Subcutaneous adipose tissue (tissue), 4 donors: ENCODE data around the gene CCSER2. TPM values are rescaled to one million over a fixed set of nuclear protein-coding genes. Genes with fewer than 3 reads are reported as not detected.

Experiments
- total RNA-seq, 4 donors: library from RNA; depleted of rRNA; stranded (reverse); fragments of >200 nt; gene quantifications; one replicate each; pipeline ENCODE4 v1.1.0, GENCODE V29; 2016
- TF ChIP-seq, protein P1 (sequence below): fragments of 450-650 bp; IDR thresholded peaks from one replicate; pipeline ENCODE4 v1.5.1; 2016; ENCODE audit warnings: low read depth, mild to moderate bottlenecking, control low read depth, antibody characterized with exemption, moderate library complexity

CCSER2 gene
- total RNA-seq, 4 donors from 2014 or later, result 43.7 to 63.9 (median 58.1) TPM

DNA sequence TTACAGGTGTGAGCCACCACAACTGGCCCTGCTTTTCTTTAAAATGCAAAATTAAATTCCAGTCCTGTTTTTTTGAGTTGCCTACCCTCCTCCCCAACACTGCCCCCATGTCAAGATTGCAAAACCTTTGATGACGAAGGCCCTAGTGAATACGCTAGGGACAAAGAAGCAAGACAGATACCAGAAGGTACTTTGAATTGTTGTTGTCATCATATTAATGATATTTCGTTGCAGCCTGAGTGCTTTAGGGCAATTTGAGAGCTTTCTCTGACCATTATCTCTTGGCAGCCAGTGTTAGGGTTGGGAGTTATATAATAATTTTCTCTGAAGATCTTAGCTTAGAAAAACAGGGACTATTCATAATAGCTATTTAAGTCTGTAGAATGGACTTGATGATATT, 7.1 kb downstream of the CCSER2 start:
- TF ChIP-seq, protein P1, sequence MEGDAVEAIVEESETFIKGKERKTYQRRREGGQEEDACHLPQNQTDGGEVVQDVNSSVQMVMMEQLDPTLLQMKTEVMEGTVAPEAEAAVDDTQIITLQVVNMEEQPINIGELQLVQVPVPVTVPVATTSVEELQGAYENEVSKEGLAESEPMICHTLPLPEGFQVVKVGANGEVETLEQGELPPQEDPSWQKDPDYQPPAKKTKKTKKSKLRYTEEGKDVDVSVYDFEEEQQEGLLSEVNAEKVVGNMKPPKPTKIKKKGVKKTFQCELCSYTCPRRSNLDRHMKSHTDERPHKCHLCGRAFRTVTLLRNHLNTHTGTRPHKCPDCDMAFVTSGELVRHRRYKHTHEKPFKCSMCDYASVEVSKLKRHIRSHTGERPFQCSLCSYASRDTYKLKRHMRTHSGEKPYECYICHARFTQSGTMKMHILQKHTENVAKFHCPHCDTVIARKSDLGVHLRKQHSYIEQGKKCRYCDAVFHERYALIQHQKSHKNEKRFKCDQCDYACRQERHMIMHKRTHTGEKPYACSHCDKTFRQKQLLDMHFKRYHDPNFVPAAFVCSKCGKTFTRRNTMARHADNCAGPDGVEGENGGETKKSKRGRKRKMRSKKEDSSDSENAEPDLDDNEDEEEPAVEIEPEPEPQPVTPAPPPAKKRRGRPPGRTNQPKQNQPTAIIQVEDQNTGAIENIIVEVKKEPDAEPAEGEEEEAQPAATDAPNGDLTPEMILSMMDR, result no peak

DNA sequence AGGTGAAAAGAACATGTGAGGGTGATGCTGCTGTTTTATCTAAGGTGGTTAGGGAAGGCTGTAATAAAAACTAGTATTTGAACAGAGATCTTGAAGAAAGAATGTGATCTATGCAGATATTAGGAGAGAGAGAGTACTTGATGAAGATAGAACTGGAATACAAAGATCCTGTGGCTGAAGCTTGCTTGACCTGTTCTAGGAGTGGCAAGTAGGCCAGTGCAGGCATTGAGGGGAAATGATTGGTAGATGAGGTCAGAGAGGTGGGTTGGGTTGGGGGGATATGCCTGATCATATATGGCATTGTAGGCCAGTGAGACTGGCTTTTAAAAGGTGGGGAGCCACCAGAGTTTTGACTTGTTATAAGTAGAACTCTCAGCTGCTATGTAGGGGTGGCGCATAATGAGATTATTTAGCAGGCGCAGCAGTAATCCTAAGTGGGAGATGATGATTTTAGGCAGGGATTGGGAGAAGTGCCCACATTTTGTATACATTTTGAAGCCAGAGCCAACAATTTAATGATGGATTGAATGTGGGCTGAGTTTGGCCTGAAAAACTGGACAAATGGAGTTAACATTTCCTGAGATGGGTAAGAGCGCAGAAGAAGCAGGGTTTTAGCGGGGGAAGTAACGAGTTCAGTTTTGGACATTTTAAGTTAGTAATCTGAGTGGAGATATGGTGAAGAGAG, 8.2 kb downstream of the CCSER2 start:
- TF ChIP-seq, protein P1, result no peak

DNA sequence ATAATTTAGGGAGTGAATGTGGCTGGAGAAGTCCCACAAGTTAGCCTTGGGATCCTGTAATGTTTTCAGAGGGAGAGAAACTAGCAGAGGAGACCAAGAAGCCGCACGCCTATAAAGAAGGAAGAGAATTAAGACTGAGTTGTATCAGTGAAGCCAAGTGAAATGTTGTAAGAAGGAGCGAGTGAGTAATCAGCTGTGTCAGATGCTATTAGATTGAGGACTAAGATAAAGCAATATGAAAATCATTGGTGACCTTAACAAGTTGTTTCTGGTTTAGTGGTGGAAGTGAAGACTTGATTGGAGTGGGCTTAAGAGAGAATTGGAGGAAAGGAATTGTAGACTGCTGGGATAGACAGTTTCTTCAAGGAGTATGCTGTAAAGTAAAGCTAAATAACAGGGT, 8.8 kb downstream of the CCSER2 start:
- TF ChIP-seq, protein P1, result no peak

DNA sequence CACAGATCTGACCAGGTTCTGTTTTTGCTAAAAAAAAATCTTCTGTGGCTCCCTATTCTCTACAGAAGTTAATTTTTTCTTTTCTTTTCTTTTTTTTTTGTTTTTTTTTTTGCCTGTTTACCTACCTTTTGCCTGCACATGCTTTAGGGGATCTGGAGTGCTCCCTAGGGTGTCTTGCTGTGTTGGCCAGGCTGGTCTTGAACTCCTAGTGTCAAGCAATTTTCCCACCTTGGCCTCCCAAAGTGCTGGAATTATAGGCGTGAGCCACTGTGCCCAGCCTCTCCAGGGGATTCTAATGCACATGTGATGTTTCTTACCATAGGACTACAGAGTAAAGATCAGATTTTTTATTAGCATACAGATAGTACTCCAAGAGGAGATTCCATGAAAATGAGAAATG, 10.6 kb downstream of the CCSER2 start:
- TF ChIP-seq, protein P1, result no peak

DNA sequence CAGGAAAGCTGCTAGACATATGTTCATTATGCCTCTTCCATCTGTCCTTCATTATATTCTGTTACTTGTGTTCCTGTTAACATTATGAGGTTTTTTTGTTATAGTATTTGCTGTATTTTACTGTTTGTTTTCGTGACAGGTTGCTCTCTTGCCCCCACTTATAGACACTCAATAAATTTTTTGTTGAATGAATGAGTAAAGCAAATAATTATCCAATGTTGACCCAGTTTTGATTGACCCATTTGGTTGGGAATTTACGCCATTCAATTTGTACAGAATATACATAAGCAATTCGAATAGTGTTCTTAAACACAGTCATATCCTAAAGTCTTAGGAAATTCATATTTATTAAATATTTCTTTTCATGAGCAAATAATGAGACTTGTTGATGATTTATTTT, 11.8 kb downstream of the CCSER2 start:
- TF ChIP-seq, protein P1, result no peak

DNA sequence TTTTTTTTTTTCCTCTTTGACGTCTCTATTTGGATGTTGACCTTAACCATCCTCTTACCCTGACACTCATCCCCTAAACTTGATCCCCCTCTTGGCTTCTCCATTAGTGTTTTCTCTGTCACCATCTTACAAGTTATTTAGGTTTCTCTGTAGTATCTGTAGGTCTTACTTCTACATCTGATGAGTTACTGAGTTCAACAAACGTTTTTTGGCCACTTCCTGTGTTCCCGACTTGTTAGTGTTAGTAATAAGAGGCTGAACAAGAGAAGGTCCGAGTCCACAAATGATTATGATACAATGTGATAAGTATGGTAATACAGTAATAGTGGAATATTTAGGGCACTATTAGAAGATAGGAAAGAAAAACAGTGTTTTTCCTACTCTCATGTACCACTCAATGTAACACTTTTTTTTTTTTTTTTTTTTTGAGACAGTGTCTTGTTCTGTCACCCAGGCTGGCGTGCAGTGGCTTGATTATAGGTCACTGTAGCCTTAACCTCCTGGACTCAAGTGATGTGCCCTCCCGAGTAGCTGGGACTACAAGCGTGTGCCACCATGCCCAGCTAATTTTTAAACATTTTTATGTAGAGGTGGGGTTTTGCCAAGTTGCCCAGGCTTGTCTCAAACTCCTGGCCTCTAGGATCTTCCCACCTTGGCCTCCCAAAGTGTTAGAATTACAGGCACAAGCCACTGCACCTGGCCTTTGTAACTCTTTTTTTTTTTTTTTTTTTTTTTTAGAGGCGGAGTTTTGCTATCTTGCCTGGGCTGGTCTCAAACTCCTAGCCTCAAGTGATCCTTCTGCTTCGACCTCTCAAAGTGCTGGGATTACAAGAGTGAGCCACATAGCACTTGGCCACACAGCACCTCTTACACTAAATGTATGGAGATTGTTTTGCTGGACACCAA, 12.5 kb downstream of the CCSER2 start:
- TF ChIP-seq, protein P1, result no peak

DNA sequence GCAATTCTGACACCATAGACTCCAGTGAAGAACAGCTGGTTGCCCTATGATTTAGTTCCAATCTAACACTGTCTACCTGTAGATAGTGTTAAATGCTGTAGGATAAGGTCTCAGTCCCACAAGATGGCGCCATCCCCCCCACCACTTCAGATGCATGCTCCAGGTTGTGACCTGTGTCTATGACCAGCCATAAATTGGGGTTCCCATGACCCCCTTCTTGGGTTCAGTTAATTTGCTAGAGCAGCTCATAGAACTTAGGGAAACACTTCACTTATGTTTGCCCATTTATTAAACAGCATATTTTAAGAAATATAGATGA, 13.1 kb downstream of the CCSER2 start:
- TF ChIP-seq, protein P1, result no peak
